SK-N-SH (cell line): ENCODE measurements around the gene BLOC1S3. TPM values are rescaled to one million over a fixed set of nuclear protein-coding genes. Genes with fewer than 3 reads are reported as not detected.
A peak's percentile ranks its signal among the peaks of the same experiment; 100 is the strongest.

ENCODE experiments used
- CTCF ChIA-PET: fragments of 300-600, 350-600 bp; formaldehyde crosslinking; extraction: SDS; loops from one replicate; lab custom pipeline; 2021; lab: Yijun Ruan, JAX
- POLR2A ChIA-PET: fragments of 350-600 bp; sonication (Branson Sonifier 250); formaldehyde crosslinking; extraction: SDS; loops from one replicate; lab custom pipeline; 2020; ENCODE audit warnings: antibody characterized with exemption, inconsistent platforms; lab: Yijun Ruan, JAX
- DNase-seq: peaks from one replicate; pipeline ENCODE4 v3.0.0; 2012
- H2AFZ ChIP-seq: fragments of 200-600 bp; sonication (generic); 2 replicates; pipeline ENCODE4 v1.8.1; 2016; ENCODE audit warnings: antibody characterized with exemption, mild to moderate bottlenecking, low read depth
- H3F3A ChIP-seq: fragments of 200-600 bp; sonication (generic); replicated peaks from 2 replicates; pipeline ENCODE3; 2016; ENCODE audit warnings: antibody characterized with exemption, mild to moderate bottlenecking; ENCODE audit not compliant: insufficient read depth
- H3K27ac ChIP-seq, 2 experiments: fragments of 200-500 bp in 1 of 2; fragments of 200-600 bp in 1 of 2; sonication (Bioruptor generic) in 1 of 2; sonication (generic), shearing (Covaris generic) in 1 of 2; 2 replicates each; pipeline versions ENCODE4 v1.5.1 to v1.6.1; 2014 to 2016; ENCODE audit warnings: low read depth in 2 of 2, inconsistent platforms in 1 of 2, low read length in 1 of 2, mild to moderate bottlenecking in 1 of 2, mixed read lengths in 1 of 2
- H3K27me3 ChIP-seq: fragments of 200-600 bp; sonication (generic), shearing (Covaris generic); 2 replicates; pipeline ENCODE4 v1.6.1; 2016; ENCODE audit warnings: mixed run types; ENCODE audit not compliant: insufficient read depth
- H3K36me3 ChIP-seq, 2 experiments: fragments of 200-500 bp in 1 of 2; fragments of 200-600 bp in 1 of 2; sonication (Bioruptor generic) in 1 of 2; sonication (generic) in 1 of 2; replicated peaks in 1 of 2; 2 replicates each; pipeline versions ENCODE3 to v1.5.1; 2014 to 2016; ENCODE audit warnings: low read length in 1 of 2, mild to moderate bottlenecking in 1 of 2; ENCODE audit not compliant: insufficient read depth in 2 of 2, control insufficient read depth in 1 of 2
- H3K4me1 ChIP-seq, 2 experiments: fragments of 200-500 bp in 1 of 2; fragments of 200-600 bp in 1 of 2; sonication (Bioruptor generic) in 1 of 2; sonication (generic), shearing (Covaris generic) in 1 of 2; 2 replicates each; pipeline versions ENCODE4 v1.5.1 to v1.6.1; 2014 to 2016; ENCODE audit warnings: low read depth in 1 of 2, low read length in 1 of 2, mixed run types in 1 of 2; ENCODE audit not compliant: insufficient read depth in 2 of 2, control insufficient read depth in 1 of 2
- H3K4me2 ChIP-seq: fragments of 200-600 bp; sonication (generic), shearing (Covaris generic); 2 replicates; pipeline ENCODE4 v1.6.1; 2017; ENCODE audit warnings: mixed run types
- H3K4me3 ChIP-seq, 2 experiments: fragments of 200-500 bp in 1 of 2; fragments of 200-600 bp in 1 of 2; sonication (Bioruptor generic) in 1 of 2; sonication (generic), shearing (Covaris generic) in 1 of 2; 2 replicates each; pipeline versions ENCODE4 v1.5.1 to v1.8.1; 2014 to 2016; ENCODE audit warnings: low read depth in 2 of 2, inconsistent platforms in 1 of 2, low read length in 1 of 2, mild to moderate bottlenecking in 1 of 2, mixed read lengths in 1 of 2, moderate library complexity in 1 of 2
- H3K79me2 ChIP-seq: fragments of 200-600 bp; sonication (generic); 2 replicates; pipeline ENCODE4 v1.8.1; 2017; ENCODE audit warnings: mild to moderate bottlenecking; ENCODE audit not compliant: insufficient read depth
- H3K9ac ChIP-seq: fragments of 200-600 bp; sonication (generic); 2 replicates; pipeline ENCODE4 v1.6.1; 2017; ENCODE audit warnings: mixed run types
- H3K9me2 ChIP-seq: fragments of 200-600 bp; sonication (generic); 2 replicates; pipeline ENCODE4 v1.6.1; 2017; ENCODE audit warnings: mixed run types
- H3K9me3 ChIP-seq: fragments of 200-600 bp; sonication (generic); 2 replicates; pipeline ENCODE4 v1.6.1; 2017; ENCODE audit warnings: mixed run types, mild to moderate bottlenecking, moderate library complexity
- H4K20me1 ChIP-seq: fragments of 200-600 bp; sonication (generic); 2 replicates; pipeline ENCODE4 v1.6.1; 2017; ENCODE audit warnings: mild to moderate bottlenecking, mixed run types; ENCODE audit not compliant: insufficient read depth
- ELF1 ChIP-seq: IDR thresholded peaks from 2 replicates; pipeline ENCODE4 v1.4.0; 2012
- EP300 ChIP-seq, 2 experiments: IDR thresholded peaks; 2 replicates each; pipeline versions ENCODE4 v1.4.0 to v1.6.1; 2012; ENCODE audit warnings: borderline replicate concordance in 1 of 2, low read depth in 1 of 2, low read length in 1 of 2
- FOXJ3 ChIP-seq: sonication (generic); formaldehyde crosslinking; IDR thresholded peaks from 2 replicates; pipeline ENCODE4 v1.5.1; 2020; ENCODE audit warnings: mild to moderate bottlenecking, missing genetic modification reagents
- FOXM1 ChIP-seq: IDR thresholded peaks from 2 replicates; pipeline ENCODE4 v1.4.0; 2012; ENCODE audit warnings: low read depth, mild to moderate bottlenecking
- GABPA ChIP-seq: IDR thresholded peaks from 2 replicates; pipeline ENCODE4 v1.4.0; 2012; ENCODE audit warnings: low read depth, mild to moderate bottlenecking
- POLR2AphosphoS5 ChIP-seq: IDR thresholded peaks from 2 replicates; pipeline ENCODE4 v1.6.1; 2012; ENCODE audit warnings: low read depth, low read length
- RAD21 ChIP-seq: IDR thresholded peaks from 2 replicates; pipeline ENCODE4 v1.6.1; 2012; ENCODE audit warnings: mild to moderate bottlenecking, low read length
- RCOR1 ChIP-seq: fragments of 150-350 bp; IDR thresholded peaks from 2 replicates; pipeline ENCODE4 v1.6.1; 2017; ENCODE audit warnings: antibody characterized with exemption, low read length
- RFX5 ChIP-seq: IDR thresholded peaks from 2 replicates; pipeline ENCODE4 v1.6.1; 2012; ENCODE audit warnings: mild to moderate bottlenecking, improper control_type of control experiment, low read length
- SMC3 ChIP-seq: IDR thresholded peaks from 2 replicates; pipeline ENCODE4 v1.6.1; 2012; ENCODE audit warnings: low read depth, low read length, improper control_type of control experiment
- WGBS: methylation state at CpG from one replicate; pipeline ENCODE4 v1.1.6; 2017; ENCODE audit warnings: low lambda C conversion rate; 5-methylcytosine and 5-hydroxymethylcytosine counted together
- polyA plus RNA-seq, 3 experiments: library from polyadenylated mRNA; depleted of rRNA; stranded (reverse); fragments of >200 nt; gene quantifications; 2 replicates each; pipeline ENCODE4 v1.2.3, GENCODE V29; 2012
- TF ChIP-seq, protein P1 (sequence below): IDR thresholded peaks from 2 replicates; pipeline ENCODE4 v1.4.0; 2012; ENCODE audit warnings: low read depth
- TF ChIP-seq, protein P2 (sequence below): IDR thresholded peaks from 2 replicates; pipeline ENCODE4 v1.4.0; 2012; ENCODE audit warnings: low read depth, borderline replicate concordance
- TF ChIP-seq, protein P3 (sequence below): IDR thresholded peaks from 2 replicates; pipeline ENCODE4 v1.4.0; 2012; ENCODE audit warnings: low read depth, borderline replicate concordance
- TF ChIP-seq, protein P4 (sequence below): fragments of 150-350 bp; IDR thresholded peaks from 2 replicates; pipeline ENCODE4 v1.6.1; 2016; ENCODE audit warnings: mild to moderate bottlenecking, low read depth, low read length
- TF ChIP-seq, protein P5 (sequence below): fragments of 200-600 bp; sonication (generic); IDR thresholded peaks from 2 replicates; pipeline ENCODE4 v1.6.1; 2017; ENCODE audit warnings: antibody characterized with exemption, mild to moderate bottlenecking, moderate library complexity

The BLOC1S3 gene
- polyA plus RNA-seq, 1 of the 3 experiments (the other 2 are of a cell fraction): 3.0 TPM

DNA sequence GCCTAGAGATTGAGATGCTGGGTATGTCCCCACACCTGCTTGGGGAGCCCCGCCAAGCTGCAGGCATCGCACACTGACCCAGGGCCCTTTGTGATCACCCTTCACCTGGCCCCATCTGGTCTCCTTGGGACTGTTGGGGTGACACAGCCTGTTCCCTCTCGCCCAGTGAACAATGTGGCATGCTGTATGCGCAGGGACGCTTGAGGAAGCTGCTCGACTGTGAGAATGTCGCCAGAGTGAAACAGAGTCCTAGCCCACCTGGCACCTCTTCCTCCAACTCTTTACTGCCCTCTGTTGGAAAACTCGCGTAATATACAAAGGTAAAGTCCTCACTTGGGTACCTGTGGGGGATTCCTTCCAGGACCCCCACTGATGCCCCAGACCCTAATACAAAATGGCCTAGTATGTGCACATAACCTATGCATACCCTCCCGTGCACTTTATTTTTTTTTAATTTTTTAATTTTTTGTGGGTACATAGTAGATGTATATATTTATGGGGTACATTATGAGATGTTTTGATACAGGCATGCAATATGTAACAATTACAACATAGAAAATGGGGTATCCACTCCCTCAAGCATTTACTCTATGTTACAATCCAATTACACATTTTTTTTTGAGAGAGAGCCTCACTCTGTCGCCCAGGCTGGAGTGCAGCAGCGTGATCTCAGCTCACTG lies 9.0 kb downstream of the BLOC1S3 start:
- Histone ChIP-seq H3K9me2 (no peaks in the 10 kb centered on the region), H3K36me3 (no peaks in the 10 kb centered on the region), H3K4me2 (no peak overlapping the region), H3K9me3 (no peaks in the 10 kb centered on the region), H3K4me3 (no peak overlapping the region), H3K9ac (no peak overlapping the region), H3K27me3 (no peaks in the 10 kb centered on the region), H2AFZ (no peak overlapping the region), H3K4me1 (no peaks in the 10 kb centered on the region), H3K79me2 (no peaks in the 10 kb centered on the region), H3F3A (no peaks in the 10 kb centered on the region), H3K27ac (no peak overlapping the region)
- 45% methylated on average over 10 of the region's 12 CpGs for WGBS
- POLR2A ChIA-PET: no interaction called here
- TF ChIP-seq, protein P1, sequence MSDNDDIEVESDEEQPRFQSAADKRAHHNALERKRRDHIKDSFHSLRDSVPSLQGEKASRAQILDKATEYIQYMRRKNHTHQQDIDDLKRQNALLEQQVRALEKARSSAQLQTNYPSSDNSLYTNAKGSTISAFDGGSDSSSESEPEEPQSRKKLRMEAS: no peak
- TF ChIP-seq RAD21: peak; percentile 58
- TF ChIP-seq GABPA: no peak
- TF ChIP-seq POLR2AphosphoS5: no peak
- no peak for TF ChIP-seq FOXJ3 (CRISPR knock-in tag)
- TF ChIP-seq, protein P2, sequence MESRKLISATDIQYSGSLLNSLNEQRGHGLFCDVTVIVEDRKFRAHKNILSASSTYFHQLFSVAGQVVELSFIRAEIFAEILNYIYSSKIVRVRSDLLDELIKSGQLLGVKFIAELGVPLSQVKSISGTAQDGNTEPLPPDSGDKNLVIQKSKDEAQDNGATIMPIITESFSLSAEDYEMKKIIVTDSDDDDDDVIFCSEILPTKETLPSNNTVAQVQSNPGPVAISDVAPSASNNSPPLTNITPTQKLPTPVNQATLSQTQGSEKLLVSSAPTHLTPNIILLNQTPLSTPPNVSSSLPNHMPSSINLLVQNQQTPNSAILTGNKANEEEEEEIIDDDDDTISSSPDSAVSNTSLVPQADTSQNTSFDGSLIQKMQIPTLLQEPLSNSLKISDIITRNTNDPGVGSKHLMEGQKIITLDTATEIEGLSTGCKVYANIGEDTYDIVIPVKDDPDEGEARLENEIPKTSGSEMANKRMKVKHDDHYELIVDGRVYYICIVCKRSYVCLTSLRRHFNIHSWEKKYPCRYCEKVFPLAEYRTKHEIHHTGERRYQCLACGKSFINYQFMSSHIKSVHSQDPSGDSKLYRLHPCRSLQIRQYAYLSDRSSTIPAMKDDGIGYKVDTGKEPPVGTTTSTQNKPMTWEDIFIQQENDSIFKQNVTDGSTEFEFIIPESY: no peak
- no peak for TF ChIP-seq EP300 (IDR thresholded peaks at IDR 0.05; ENCODE audit: borderline replicate concordance in 1 of 2, low read depth in 1 of 2, low read length in 1 of 2)
- TF ChIP-seq, protein P3, sequence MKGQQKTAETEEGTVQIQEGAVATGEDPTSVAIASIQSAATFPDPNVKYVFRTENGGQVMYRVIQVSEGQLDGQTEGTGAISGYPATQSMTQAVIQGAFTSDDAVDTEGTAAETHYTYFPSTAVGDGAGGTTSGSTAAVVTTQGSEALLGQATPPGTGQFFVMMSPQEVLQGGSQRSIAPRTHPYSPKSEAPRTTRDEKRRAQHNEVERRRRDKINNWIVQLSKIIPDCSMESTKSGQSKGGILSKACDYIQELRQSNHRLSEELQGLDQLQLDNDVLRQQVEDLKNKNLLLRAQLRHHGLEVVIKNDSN: no peak
- no peak for TF ChIP-seq ELF1
- TF ChIP-seq RFX5: no peak
- TF ChIP-seq FOXM1: no peak
- TF ChIP-seq RCOR1: no peak
- 0 out of 2 replicates have a peak, but pooled peaks have one; percentile 18 for TF ChIP-seq SMC3
- TF ChIP-seq, protein P4, sequence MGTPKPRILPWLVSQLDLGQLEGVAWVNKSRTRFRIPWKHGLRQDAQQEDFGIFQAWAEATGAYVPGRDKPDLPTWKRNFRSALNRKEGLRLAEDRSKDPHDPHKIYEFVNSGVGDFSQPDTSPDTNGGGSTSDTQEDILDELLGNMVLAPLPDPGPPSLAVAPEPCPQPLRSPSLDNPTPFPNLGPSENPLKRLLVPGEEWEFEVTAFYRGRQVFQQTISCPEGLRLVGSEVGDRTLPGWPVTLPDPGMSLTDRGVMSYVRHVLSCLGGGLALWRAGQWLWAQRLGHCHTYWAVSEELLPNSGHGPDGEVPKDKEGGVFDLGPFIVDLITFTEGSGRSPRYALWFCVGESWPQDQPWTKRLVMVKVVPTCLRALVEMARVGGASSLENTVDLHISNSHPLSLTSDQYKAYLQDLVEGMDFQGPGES: no peak
- TF ChIP-seq, protein P5, sequence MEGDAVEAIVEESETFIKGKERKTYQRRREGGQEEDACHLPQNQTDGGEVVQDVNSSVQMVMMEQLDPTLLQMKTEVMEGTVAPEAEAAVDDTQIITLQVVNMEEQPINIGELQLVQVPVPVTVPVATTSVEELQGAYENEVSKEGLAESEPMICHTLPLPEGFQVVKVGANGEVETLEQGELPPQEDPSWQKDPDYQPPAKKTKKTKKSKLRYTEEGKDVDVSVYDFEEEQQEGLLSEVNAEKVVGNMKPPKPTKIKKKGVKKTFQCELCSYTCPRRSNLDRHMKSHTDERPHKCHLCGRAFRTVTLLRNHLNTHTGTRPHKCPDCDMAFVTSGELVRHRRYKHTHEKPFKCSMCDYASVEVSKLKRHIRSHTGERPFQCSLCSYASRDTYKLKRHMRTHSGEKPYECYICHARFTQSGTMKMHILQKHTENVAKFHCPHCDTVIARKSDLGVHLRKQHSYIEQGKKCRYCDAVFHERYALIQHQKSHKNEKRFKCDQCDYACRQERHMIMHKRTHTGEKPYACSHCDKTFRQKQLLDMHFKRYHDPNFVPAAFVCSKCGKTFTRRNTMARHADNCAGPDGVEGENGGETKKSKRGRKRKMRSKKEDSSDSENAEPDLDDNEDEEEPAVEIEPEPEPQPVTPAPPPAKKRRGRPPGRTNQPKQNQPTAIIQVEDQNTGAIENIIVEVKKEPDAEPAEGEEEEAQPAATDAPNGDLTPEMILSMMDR: peak; percentile 61
- TF ChIP-seq, all 33 proteins: peak for 3
- DNase-seq: peak; percentile 67
- CTCF ChIA-PET: interaction anchor here (0.5 to 1.6 kb wide), 16 partner anchors 8 to 1397 kb away, joined by 3 to 5 read pairs (median 4); partner anchors contain the start of genes NKPD1 and TRAPPC6A
- no peaks in the 10 kb centered on the region for H4K20me1 ChIP-seq
